Thyroid gland (tissue), 4 donors: ENCODE results near the gene GPC6. TPM values are rescaled to one million over a fixed set of nuclear protein-coding genes. Genes with fewer than 3 reads are reported as not detected.

Source experiments
- DNase-seq, 2 donors: peaks; one replicate each; pipeline ENCODE4 v3.0.0-alpha.2; 2019
- H3K27ac ChIP-seq, 3 donors: fragments of 200-600 bp; sonication (generic); 1 replicate in 2 of 3; 2 replicates in 1 of 3; pipeline ENCODE4 v1.5.1; 2016 to 2019; ENCODE audit warnings: mild to moderate bottlenecking in 1 of 3, moderate library complexity in 1 of 3
- H3K27me3 ChIP-seq: fragments of 200-600 bp; sonication (generic); one replicate; pipeline ENCODE4 v1.5.1; 2019
- H3K36me3 ChIP-seq, 2 donors: fragments of 200-600 bp; sonication (generic); one replicate each; pipeline ENCODE4 v1.5.1; 2016 to 2019
- H3K4me1 ChIP-seq, 2 donors: fragments of 200-600 bp; sonication (generic); one replicate each; pipeline ENCODE4 v1.5.1; 2017 to 2019
- H3K4me3 ChIP-seq, 3 donors: fragments of 200-600 bp; sonication (generic); replicated peaks in 1 of 3; 1 replicate in 2 of 3; 2 replicates in 1 of 3; pipeline ENCODE4 v1.5.1; 2016; ENCODE audit warnings: mild to moderate bottlenecking in 1 of 3
- H3K9me3 ChIP-seq: fragments of 200-600 bp; sonication (generic); one replicate; pipeline ENCODE4 v1.5.1; 2017
- POLR2A ChIP-seq, 2 donors: fragments of 450-650 bp; IDR thresholded peaks; one replicate each; pipeline ENCODE4 v1.6.1; 2017; ENCODE audit warnings: antibody characterized with exemption in 2 of 2, mild to moderate bottlenecking in 2 of 2, moderate library complexity in 1 of 2
- WGBS, 2 donors: methylation state at CpG; one replicate each; pipeline ENCODE4 v1.1.5; 2017; 5-methylcytosine and 5-hydroxymethylcytosine counted together
- intact Hi-C: fragments of 100-400 bp; cut with DNase I; formaldehyde crosslinking; loops from one replicate; pipeline ENCODE4 v1.15.1; 2023
- total RNA-seq, 4 donors: library from RNA; depleted of rRNA; stranded (reverse); fragments of >200 nt; gene quantifications; one replicate each; pipeline ENCODE4 v1.2.3, GENCODE V29; 2016
- TF ChIP-seq, protein P1 (sequence below), 6 experiments: fragments of 200-600 bp in 3 of 6; fragments of 450-650 bp in 3 of 6; sonication (generic) in 3 of 6; IDR thresholded peaks; one replicate each; pipeline ENCODE4 v1.5.1; 2016 to 2019; ENCODE audit warnings: antibody characterized with exemption in 6 of 6, mild to moderate bottlenecking in 2 of 6, inconsistent platforms in 1 of 6, moderate library complexity in 1 of 6

GPC6 gene
- total RNA-seq, 4 donors from 2014 or later = 2.8 to 13.4 (median 7.5) TPM

DNA sequence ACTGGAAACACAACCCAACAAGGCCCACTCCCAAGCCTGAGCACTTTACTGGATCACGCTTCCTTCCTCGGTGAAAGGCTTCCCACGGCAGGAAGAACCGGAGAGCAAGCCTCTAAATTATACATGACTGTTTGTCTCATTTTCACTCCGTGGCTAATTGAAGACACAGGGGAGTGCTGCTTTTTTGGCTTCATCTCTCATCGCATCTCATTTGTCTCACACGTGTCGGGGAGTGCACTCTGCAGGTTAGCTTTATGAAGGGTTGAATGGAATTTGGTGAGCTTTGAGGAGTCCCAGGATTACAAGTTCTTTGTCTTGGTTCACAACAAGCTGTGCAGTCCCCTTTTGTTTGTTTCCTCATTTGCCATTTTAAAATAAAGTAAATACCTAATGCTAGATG, 544.6 kb downstream of the GPC6 start:
- Histone ChIP-seq H3K27me3 (no peaks in the 10 kb centered on the region), H3K4me1 (peaks cover 11 to 12% of the 10 kb centered on the region in 2 donors), H3K36me3 (no peaks in the 10 kb centered on the region), H3K27ac (no peak overlapping the region), H3K9me3 (no peaks in the 10 kb centered on the region), H3K4me3 (no peak overlapping the region)
- DNase-seq = no peak
- no peak for TF ChIP-seq POLR2A (IDR thresholded peaks at IDR 0.05)
- TF ChIP-seq, protein P1, sequence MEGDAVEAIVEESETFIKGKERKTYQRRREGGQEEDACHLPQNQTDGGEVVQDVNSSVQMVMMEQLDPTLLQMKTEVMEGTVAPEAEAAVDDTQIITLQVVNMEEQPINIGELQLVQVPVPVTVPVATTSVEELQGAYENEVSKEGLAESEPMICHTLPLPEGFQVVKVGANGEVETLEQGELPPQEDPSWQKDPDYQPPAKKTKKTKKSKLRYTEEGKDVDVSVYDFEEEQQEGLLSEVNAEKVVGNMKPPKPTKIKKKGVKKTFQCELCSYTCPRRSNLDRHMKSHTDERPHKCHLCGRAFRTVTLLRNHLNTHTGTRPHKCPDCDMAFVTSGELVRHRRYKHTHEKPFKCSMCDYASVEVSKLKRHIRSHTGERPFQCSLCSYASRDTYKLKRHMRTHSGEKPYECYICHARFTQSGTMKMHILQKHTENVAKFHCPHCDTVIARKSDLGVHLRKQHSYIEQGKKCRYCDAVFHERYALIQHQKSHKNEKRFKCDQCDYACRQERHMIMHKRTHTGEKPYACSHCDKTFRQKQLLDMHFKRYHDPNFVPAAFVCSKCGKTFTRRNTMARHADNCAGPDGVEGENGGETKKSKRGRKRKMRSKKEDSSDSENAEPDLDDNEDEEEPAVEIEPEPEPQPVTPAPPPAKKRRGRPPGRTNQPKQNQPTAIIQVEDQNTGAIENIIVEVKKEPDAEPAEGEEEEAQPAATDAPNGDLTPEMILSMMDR (IDR thresholded peaks at IDR 0.05) = no peak
- WGBS, 2 donors = 72 to 81% methylated on average over 8 of the region's 8 CpGs
- intact Hi-C loops = no loop called here

DNA sequence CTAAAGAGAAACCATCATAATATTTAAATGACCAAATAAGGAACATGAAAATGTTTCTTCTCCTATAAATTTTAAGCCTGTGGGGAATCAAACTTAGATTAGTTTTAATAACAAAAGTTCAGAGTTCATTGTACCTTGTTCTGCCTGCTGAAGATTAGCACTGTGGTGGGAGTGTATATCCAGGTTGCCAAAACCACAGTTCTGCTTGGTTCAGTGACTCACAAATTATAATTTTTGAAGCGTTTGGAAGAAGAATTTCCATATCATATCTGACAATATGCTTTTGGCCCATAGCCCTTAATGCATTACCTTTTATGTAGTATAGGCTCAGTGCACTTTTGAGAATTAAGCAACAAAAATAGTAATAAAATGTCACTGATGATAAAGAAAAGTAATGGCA, 545.2 kb downstream of the GPC6 start:
- peaks cover 9 to 12% of the 10 kb centered on the region in 2 donors for H3K4me1 ChIP-seq
- DNase-seq = no peak
- WGBS, 2 donors = 83 to 89% methylated on average over 1 of the region's 1 CpG
- H3K36me3 ChIP-seq = no peaks in the 10 kb centered on the region
- TF ChIP-seq, protein P1 (IDR thresholded peaks at IDR 0.05) = no peak
- TF ChIP-seq POLR2A (IDR thresholded peaks at IDR 0.05) = no peak
- H3K27ac ChIP-seq = no peak overlapping the region
- H3K27me3 ChIP-seq = no peaks in the 10 kb centered on the region
- no peak overlapping the region for H3K4me3 ChIP-seq
- intact Hi-C loops = no loop called here
- no peaks in the 10 kb centered on the region for H3K9me3 ChIP-seq

DNA sequence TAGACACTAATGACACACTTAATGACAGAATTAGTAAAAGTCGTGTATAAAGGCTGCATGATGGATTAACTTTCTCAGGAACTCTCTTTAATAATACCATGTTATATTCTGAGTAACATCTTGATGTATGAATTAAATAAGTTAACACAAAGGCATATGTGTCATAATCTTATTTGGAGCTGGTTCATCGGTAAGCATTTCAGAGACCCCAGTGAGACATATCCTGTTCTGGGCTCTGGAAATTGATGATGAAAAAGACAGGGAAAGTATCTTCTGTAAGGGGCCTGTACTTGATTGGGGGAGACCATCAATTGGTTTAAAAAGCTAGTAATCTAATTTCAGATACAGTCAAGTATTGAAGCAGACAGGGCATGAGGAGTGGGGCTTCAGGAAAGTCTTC, 547.9 kb downstream of the GPC6 start:
- WGBS, 2 donors = 92 to 94% methylated on average over 2 of the region's 2 CpGs
- H3K4me3 ChIP-seq = no peak overlapping the region
- H3K4me1 ChIP-seq = no peaks in the 10 kb centered on the region
- H3K9me3 ChIP-seq = no peaks in the 10 kb centered on the region
- no peaks in the 10 kb centered on the region for H3K27me3 ChIP-seq
- DNase-seq = no peak
- TF ChIP-seq POLR2A (IDR thresholded peaks at IDR 0.05) = no peak
- TF ChIP-seq, protein P1 (IDR thresholded peaks at IDR 0.05) = no peak
- H3K36me3 ChIP-seq = no peaks in the 10 kb centered on the region
- no peak overlapping the region for H3K27ac ChIP-seq
- intact Hi-C loops = no loop called here

DNA sequence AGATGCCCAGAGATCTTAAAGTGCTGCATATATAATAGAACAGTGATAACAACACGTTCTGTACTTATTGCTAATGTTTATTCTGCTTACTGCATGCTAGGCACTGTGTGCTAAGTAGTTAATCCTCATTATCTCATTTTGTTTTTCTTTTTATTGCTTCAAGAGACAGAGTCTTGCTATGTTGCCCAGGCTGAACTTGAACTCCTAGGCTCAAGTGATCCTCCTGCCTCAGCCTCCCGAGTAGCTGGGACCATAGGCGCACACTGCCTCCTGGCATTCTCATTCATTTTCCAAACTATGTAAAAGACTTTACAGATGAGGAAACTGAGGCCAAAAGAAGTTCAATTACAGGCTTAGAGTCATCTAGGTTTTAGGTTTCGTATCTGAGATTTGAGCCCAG, 548.4 kb downstream of the GPC6 start:
- Histone ChIP-seq H3K4me1 (no peaks in the 10 kb centered on the region), H3K4me3 (no peak overlapping the region), H3K27ac (no peak overlapping the region), H3K27me3 (no peaks in the 10 kb centered on the region), H3K9me3 (no peaks in the 10 kb centered on the region), H3K36me3 (no peaks in the 10 kb centered on the region)
- DNase-seq = no peak
- intact Hi-C loops = no loop called here
- TF ChIP-seq, protein P1 (IDR thresholded peaks at IDR 0.05) = no peak
- no peak for TF ChIP-seq POLR2A (IDR thresholded peaks at IDR 0.05)
- WGBS, 2 donors = 85 to 95% methylated on average over 4 of the region's 4 CpGs

DNA sequence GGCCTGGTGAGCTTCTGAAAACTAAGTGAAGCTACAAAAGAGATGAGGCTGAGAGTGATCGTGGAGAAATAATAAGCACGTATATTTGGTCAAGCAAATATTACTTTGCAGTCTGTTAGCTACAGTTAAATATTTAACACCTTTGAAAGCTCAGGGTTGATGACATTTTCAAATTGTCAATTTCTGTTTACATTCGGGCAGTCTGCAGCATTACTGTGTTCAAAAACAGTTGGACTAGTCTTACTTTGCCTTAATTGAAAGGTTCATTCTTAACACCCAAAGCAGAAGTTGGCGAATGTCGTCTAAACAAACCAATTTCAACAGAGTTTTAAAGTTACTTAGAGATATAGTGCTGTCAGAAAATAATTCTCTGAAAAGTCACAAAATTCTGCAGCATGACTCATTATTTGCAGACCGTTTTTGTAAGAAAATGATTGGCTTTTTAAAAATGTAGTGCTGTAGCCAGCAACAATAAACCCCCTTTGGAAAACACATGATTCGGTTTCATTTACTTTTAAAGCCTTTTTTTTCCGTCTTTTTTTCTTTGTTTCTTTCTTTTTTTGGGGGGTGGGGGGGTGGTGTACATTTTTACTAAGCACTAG, 549.0 kb downstream of the GPC6 start:
- Histone ChIP-seq H3K4me3 (no peak overlapping the region), H3K27me3 (no peaks in the 10 kb centered on the region), H3K4me1 (no peaks in the 10 kb centered on the region), H3K36me3 (no peaks in the 10 kb centered on the region), H3K9me3 (no peaks in the 10 kb centered on the region), H3K27ac (no peak overlapping the region)
- TF ChIP-seq, protein P1 (IDR thresholded peaks at IDR 0.05) = no peak
- TF ChIP-seq POLR2A (IDR thresholded peaks at IDR 0.05) = no peak
- WGBS, 2 donors = 73 to 84% methylated on average over 8 of the region's 8 CpGs
- no peak for DNase-seq
- intact Hi-C loops = no loop called here
